Measurements from ENCODE around the gene COBL. TPM values are rescaled to one million over a fixed set of nuclear protein-coding genes. Genes with fewer than 3 reads are reported as not detected.

COBL gene
- total RNA-seq, 1 donor from 2014 or later = 0.05 TPM

- DNase-seq (ENCODE audit: low read depth, low spot score) = no peak
- no peak for TF ChIP-seq CTCF (conservative IDR thresholded peaks at IDR 0.05)
- no peaks in the 10 kb centered on the region for H3K27me3 Mint-ChIP-seq (ENCODE audit: low read depth)
- no peaks in the 10 kb centered on the region for H3K4me1 Mint-ChIP-seq
- no peaks in the 10 kb centered on the region for H3K9me3 Mint-ChIP-seq
- H3K36me3 Mint-ChIP-seq (ENCODE audit: low read depth) = no peaks in the 10 kb centered on the region
- H3K4me3 Mint-ChIP-seq = no peak overlapping the region
- H3K27ac Mint-ChIP-seq (ENCODE audit: unreplicated experiment) = no peak overlapping the region
Measured at GRCh38 chr7:51297986-51298385, 18.6 kb downstream of the COBL start.

GRCh38 chr7:51295440-51296245, 21.0 kb downstream of the COBL start:
- no peak overlapping the region for H3K27ac Mint-ChIP-seq (ENCODE audit: unreplicated experiment)
- TF ChIP-seq CTCF (conservative IDR thresholded peaks at IDR 0.05) = no peak
- no peaks in the 10 kb centered on the region for H3K27me3 Mint-ChIP-seq (ENCODE audit: low read depth)
- H3K4me1 Mint-ChIP-seq = peaks cover 1% of the 10 kb centered on the region
- no peaks in the 10 kb centered on the region for H3K9me3 Mint-ChIP-seq
- DNase-seq (ENCODE audit: low read depth, low spot score) = no peak
- H3K36me3 Mint-ChIP-seq (ENCODE audit: low read depth) = no peaks in the 10 kb centered on the region
- no peak overlapping the region for H3K4me3 Mint-ChIP-seq

GRCh38 chr7:51292596-51292995, 24.0 kb downstream of the COBL start:
- no peak for TF ChIP-seq CTCF (conservative IDR thresholded peaks at IDR 0.05)
- no peaks in the 10 kb centered on the region for H3K36me3 Mint-ChIP-seq (ENCODE audit: low read depth)
- DNase-seq (ENCODE audit: low read depth, low spot score) = no peak
- H3K9me3 Mint-ChIP-seq = no peaks in the 10 kb centered on the region
- H3K27me3 Mint-ChIP-seq (ENCODE audit: low read depth) = no peaks in the 10 kb centered on the region
- no peak overlapping the region for H3K27ac Mint-ChIP-seq (ENCODE audit: unreplicated experiment)
- peaks cover 20% of the 10 kb centered on the region for H3K4me1 Mint-ChIP-seq
- no peak overlapping the region for H3K4me3 Mint-ChIP-seq

GRCh38 chr7:51290702-51291540, 25.7 kb downstream of the COBL start:
- H3K27ac Mint-ChIP-seq (ENCODE audit: unreplicated experiment) = peak overlapping the region; percentile 81
- no peak for TF ChIP-seq CTCF (conservative IDR thresholded peaks at IDR 0.05)
- H3K4me3 Mint-ChIP-seq = no peak overlapping the region
- no peak for DNase-seq (ENCODE audit: low read depth, low spot score)
- no peaks in the 10 kb centered on the region for H3K36me3 Mint-ChIP-seq (ENCODE audit: low read depth)
- H3K4me1 Mint-ChIP-seq = peaks cover 20% of the 10 kb centered on the region
- H3K9me3 Mint-ChIP-seq = no peaks in the 10 kb centered on the region
- H3K27me3 Mint-ChIP-seq (ENCODE audit: low read depth) = no peaks in the 10 kb centered on the region

GRCh38 chr7:51290304-51290637, 26.3 kb downstream of the COBL start:
- DNase-seq (ENCODE audit: low read depth, low spot score) = no peak
- Mint-ChIP-seq H3K4me1 (peaks cover 20% of the 10 kb centered on the region), H3K4me3 (no peak overlapping the region), H3K36me3 (ENCODE audit: low read depth) (no peaks in the 10 kb centered on the region), H3K27me3 (ENCODE audit: low read depth) (no peaks in the 10 kb centered on the region), H3K27ac (ENCODE audit: unreplicated experiment) (peak overlapping the region; percentile 2), H3K9me3 (no peaks in the 10 kb centered on the region)
- TF ChIP-seq CTCF (conservative IDR thresholded peaks at IDR 0.05) = no peak

Measured in neural crest cell (in vitro differentiated cells).